ENCODE results near the gene ISYNA1. TPM values are rescaled to one million over a fixed set of nuclear protein-coding genes. Genes with fewer than 3 reads are reported as not detected.

ISYNA1 gene
- total and polyA plus RNA-seq, 2 of the 13 experiments (the other 11 are each of a cell fraction or from before 2014, with no cell fraction given), result 29.6 to 48.5 TPM

DNA sequence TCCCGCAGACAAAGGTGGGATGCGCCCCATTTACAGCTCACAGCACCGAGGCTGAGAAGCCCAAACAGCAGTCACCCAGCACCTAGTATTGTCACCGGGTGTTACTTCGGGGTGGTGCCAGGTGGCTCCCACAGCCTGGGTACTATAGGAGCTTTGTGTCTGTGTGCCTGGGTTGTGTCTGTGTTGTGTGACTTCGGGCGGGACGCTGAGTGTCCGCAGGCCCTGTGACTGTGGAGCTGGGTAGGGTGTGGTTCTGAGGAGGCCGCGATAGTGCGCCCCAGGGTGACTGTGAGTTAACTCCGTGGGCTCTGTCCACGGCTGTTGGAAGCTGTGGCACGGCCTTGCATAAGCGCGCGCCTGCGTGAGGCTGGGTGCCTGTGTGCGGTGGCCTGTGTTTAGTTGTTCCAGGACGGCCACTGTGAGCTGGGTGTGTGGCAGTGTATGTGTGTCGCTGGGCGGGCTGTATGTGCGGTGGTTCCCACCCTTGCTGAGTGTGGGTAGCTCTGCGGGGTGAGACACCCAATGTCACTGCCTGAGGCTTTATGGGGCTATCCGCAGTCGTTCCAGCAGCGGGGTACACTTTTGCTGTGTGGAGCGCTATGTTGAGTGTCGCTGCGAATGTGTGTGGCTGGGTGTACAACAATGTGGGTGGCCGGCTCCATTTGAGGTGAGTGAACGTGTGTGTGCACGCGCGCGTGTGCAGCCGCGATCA lies 19.3 kb downstream of the ISYNA1 start:
- Histone ChIP-seq H3K4me2 (ENCODE audit: low read depth, low read length) (peak overlapping the region; percentile 85), H3K79me2 (ENCODE audit: insufficient read depth, low read length) (peaks cover 31% of the 10 kb centered on the region), H3K4me1 (ENCODE audit: insufficient read depth, low read length) (peaks cover 69% of the 10 kb centered on the region), H3K4me3 (replicated peaks in 1 of 3; ENCODE audit: insufficient read depth in 1 of 3, low read depth in 2 of 3, low read length in 3 of 3) (peak overlapping the region; percentile 59 to 78 (median 60); a peak in 5 of 6 replicates), H3K9me3 (ENCODE audit: low read length) (no peaks in the 10 kb centered on the region), H4K20me1 (ENCODE audit: insufficient read depth, low read length) (peaks cover 8% of the 10 kb centered on the region; the same call in 1 of the 2 replicates), H3K27me3 (ENCODE audit: control insufficient read depth in 1 of 2, insufficient read depth in 2 of 2, low read length in 2 of 2) (no peaks in the 10 kb centered on the region), H3K27ac (ENCODE audit: extremely low read length, insufficient read depth, low read length) (peak overlapping the region; percentile 3), H2AFZ (ENCODE audit: low read length) (no peak overlapping the region), H3K36me3 (replicated peaks in 1 of 2; ENCODE audit: control insufficient read depth in 1 of 2, insufficient read depth in 2 of 2, low read length in 2 of 2) (0 out of 5 replicates have a peak, but pooled peaks cover 0 to 3% of the 10 kb centered on the region in 2 experiments), H3K9ac (ENCODE audit: insufficient read depth, low read depth, low read length) (peak overlapping the region; percentile 73)
- 21% methylated on average over 13 of the region's 39 CpGs for WGBS (ENCODE audit: low lambda C conversion rate)
- ATAC-seq (peak; percentile 11), FAIRE-seq (no peak), DNase-seq (ENCODE audit: low spot score) (no peak)
- in situ Hi-C loops (cut with HindIII; ENCODE audit: extremely low pct_ligation_motif_present, low pct_unique_long_range_greater_than_20kb), result loop anchor here (10.0 kb wide), 2 partner anchors 144 to 214 kb away; partner anchors contain the start of genes IQCN and RAB3A
- no TSS peak for BruUV-seq (replicated peaks)
- CTCF ChIA-PET (ENCODE audit: low intra/inter-chr PET ratio, low total read pairs), result no interaction called here
- intact Hi-C loops (cut with micrococcal nuclease; ENCODE audit: unreplicated experiment), result no loop called here
- POLR2A ChIA-PET, result interaction anchor here (0.8 to 3.7 kb wide), 14 partner anchors 8 to 169 kb away, joined by 3 to 25 read pairs (median 4); partner anchors contain the start of genes GDF15, JUND and LSM4
- TF ChIP-seq NFE2L1 (CRISPR knock-in tag; IDR thresholded peaks at IDR 0.05; ENCODE audit: borderline replicate concordance), result no peak
- TF ChIP-seq HDAC1 (CRISPR knock-in tag; IDR thresholded peaks at IDR 0.05), result peak; percentile 11; the same call in 1 of the 2 replicates
- no peak for TF ChIP-seq ARNT2 (CRISPR knock-in tag; IDR thresholded peaks at IDR 0.05; ENCODE audit: low read depth)
- TF ChIP-seq ZNF761 (CRISPR knock-in tag; conservative IDR thresholded peaks at IDR 0.05), result 0 out of 2 replicates have a peak, but pooled peaks have one; percentile 46
- TF ChIP-seq, protein P1, sequence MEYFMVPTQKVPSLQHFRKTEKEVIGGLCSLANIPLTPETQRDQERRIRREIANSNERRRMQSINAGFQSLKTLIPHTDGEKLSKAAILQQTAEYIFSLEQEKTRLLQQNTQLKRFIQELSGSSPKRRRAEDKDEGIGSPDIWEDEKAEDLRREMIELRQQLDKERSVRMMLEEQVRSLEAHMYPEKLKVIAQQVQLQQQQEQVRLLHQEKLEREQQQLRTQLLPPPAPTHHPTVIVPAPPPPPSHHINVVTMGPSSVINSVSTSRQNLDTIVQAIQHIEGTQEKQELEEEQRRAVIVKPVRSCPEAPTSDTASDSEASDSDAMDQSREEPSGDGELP (IDR thresholded peaks at IDR 0.05; ENCODE audit: borderline replicate concordance, low read depth), result 0 out of 2 replicates have a peak, but pooled peaks have one; percentile 55
- TF ChIP-seq ZNF10 (CRISPR knock-in tag; IDR thresholded peaks at IDR 0.05; ENCODE audit: borderline replicate concordance, low read depth), result no peak
- no peak for TF ChIP-seq CEBPB (IDR thresholded peaks at IDR 0.05; ENCODE audit: borderline replicate concordance, low read depth, low read length)
- TF ChIP-seq, protein P2, sequence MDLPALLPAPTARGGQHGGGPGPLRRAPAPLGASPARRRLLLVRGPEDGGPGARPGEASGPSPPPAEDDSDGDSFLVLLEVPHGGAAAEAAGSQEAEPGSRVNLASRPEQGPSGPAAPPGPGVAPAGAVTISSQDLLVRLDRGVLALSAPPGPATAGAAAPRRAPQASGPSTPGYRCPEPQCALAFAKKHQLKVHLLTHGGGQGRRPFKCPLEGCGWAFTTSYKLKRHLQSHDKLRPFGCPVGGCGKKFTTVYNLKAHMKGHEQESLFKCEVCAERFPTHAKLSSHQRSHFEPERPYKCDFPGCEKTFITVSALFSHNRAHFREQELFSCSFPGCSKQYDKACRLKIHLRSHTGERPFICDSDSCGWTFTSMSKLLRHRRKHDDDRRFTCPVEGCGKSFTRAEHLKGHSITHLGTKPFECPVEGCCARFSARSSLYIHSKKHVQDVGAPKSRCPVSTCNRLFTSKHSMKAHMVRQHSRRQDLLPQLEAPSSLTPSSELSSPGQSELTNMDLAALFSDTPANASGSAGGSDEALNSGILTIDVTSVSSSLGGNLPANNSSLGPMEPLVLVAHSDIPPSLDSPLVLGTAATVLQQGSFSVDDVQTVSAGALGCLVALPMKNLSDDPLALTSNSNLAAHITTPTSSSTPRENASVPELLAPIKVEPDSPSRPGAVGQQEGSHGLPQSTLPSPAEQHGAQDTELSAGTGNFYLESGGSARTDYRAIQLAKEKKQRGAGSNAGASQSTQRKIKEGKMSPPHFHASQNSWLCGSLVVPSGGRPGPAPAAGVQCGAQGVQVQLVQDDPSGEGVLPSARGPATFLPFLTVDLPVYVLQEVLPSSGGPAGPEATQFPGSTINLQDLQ (CRISPR knock-in tag; IDR thresholded peaks at IDR 0.05), result 0 out of 2 replicates have a peak, but pooled peaks have one; percentile 25
- TF ChIP-seq FOXC1 (CRISPR knock-in tag; IDR thresholded peaks at IDR 0.05; ENCODE audit: borderline replicate concordance), result 0 out of 2 replicates have a peak, but pooled peaks have one; percentile 26
- TF ChIP-seq ZNF556 (CRISPR knock-in tag; IDR thresholded peaks at IDR 0.05; ENCODE audit: borderline replicate concordance), result 0 out of 2 replicates have a peak, but pooled peaks have one; percentile 65
- TF ChIP-seq, protein P3, sequence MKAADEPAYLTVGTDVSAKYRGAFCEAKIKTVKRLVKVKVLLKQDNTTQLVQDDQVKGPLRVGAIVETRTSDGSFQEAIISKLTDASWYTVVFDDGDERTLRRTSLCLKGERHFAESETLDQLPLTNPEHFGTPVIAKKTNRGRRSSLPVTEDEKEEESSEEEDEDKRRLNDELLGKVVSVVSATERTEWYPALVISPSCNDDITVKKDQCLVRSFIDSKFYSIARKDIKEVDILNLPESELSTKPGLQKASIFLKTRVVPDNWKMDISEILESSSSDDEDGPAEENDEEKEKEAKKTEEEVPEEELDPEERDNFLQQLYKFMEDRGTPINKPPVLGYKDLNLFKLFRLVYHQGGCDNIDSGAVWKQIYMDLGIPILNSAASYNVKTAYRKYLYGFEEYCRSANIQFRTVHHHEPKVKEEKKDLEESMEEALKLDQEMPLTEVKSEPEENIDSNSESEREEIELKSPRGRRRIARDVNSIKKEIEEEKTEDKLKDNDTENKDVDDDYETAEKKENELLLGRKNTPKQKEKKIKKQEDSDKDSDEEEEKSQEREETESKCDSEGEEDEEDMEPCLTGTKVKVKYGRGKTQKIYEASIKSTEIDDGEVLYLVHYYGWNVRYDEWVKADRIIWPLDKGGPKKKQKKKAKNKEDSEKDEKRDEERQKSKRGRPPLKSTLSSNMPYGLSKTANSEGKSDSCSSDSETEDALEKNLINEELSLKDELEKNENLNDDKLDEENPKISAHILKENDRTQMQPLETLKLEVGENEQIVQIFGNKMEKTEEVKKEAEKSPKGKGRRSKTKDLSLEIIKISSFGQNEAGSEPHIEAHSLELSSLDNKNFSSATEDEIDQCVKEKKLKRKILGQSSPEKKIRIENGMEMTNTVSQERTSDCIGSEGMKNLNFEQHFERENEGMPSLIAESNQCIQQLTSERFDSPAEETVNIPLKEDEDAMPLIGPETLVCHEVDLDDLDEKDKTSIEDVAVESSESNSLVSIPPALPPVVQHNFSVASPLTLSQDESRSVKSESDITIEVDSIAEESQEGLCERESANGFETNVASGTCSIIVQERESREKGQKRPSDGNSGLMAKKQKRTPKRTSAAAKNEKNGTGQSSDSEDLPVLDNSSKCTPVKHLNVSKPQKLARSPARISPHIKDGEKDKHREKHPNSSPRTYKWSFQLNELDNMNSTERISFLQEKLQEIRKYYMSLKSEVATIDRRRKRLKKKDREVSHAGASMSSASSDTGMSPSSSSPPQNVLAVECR (CRISPR knock-in tag; IDR thresholded peaks at IDR 0.05; ENCODE audit: borderline replicate concordance), result peak; percentile 57; the same call in 1 of the 2 replicates
- TF ChIP-seq IKZF4 (CRISPR knock-in tag; IDR thresholded peaks at IDR 0.05; ENCODE audit: borderline replicate concordance, low read depth, not compliant biosample characterization), result peak; percentile 53
- 0 out of 2 replicates have a peak, but pooled peaks have one; percentile 39 for TF ChIP-seq ZNF354B (CRISPR knock-in tag; IDR thresholded peaks at IDR 0.05)
- TF ChIP-seq KLF12 (CRISPR knock-in tag; IDR thresholded peaks at IDR 0.05; ENCODE audit: borderline replicate concordance), result no peak
